ENCODE data around the gene CYB5R4.

The CYB5R4 gene

DNA sequence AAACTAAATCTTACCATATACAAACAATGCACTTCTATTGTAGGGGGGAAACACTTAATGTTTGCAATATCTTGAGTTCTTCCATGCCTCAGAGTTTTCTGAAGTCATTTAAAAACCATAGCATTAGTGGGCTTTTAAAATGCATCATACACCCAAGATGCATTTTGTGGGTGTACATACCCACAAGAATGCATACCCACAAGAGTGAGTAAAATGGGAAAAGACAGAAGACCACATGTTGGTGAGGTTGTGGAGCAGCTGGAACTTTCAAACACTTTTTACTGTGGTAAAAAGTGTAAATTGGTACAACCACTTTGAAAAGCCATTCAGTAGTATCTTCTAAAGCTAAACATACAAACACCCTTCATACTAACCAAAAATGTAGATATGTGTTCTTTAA is 57.5 kb downstream of the CYB5R4 start:
- H2AFZ ChIP-seq (ENCODE audit: insufficient read depth, low read length, poor library complexity): no peak overlapping the region
- no peak overlapping the region for H3K23ac ChIP-seq (ENCODE audit: low read length)
- H3K9ac ChIP-seq (ENCODE audit: low read length): no peak overlapping the region
- H3K4me3 ChIP-seq (ENCODE audit: low read depth, low read length): no peak overlapping the region
- H3K27me3 ChIP-seq (ENCODE audit: insufficient read depth, low read length): no peaks in the 10 kb centered on the region
- no peaks in the 10 kb centered on the region for H3K79me2 ChIP-seq (ENCODE audit: control insufficient read depth, insufficient read depth, low read length, poor library complexity)
- no peak overlapping the region for H2BK5ac ChIP-seq (ENCODE audit: low read depth, low read length, poor library complexity)
- H3K36me3 ChIP-seq (ENCODE audit: control insufficient read depth in 1 of 2, insufficient read depth in 2 of 2, low read length in 2 of 2): no peaks in the 10 kb centered on the region
- H3K18ac ChIP-seq (ENCODE audit: low read length): no peak overlapping the region
- no peak overlapping the region for H3K14ac ChIP-seq (ENCODE audit: low read length)
- H3K79me1 ChIP-seq (ENCODE audit: low read length): no peaks in the 10 kb centered on the region
- no peaks in the 10 kb centered on the region for H3K9me3 ChIP-seq (ENCODE audit: insufficient read depth, low read depth, low read length)
- H4K12ac ChIP-seq (ENCODE audit: low read depth, low read length): no peak overlapping the region
- no peak overlapping the region for H4K91ac ChIP-seq (ENCODE audit: low read depth, low read length)
- no peak for DNase-seq
- H3K27ac ChIP-seq (ENCODE audit: low read depth, low read length): no peak overlapping the region
- H2AK5ac ChIP-seq (ENCODE audit: low read length): no peak overlapping the region
- no peak overlapping the region for H3K4ac ChIP-seq (ENCODE audit: low read depth, low read length)
- H3K4me2 ChIP-seq (ENCODE audit: low read length): no peak overlapping the region
- H2BK12ac ChIP-seq (ENCODE audit: low read length): no peak overlapping the region
- H2BK120ac ChIP-seq (ENCODE audit: insufficient read depth, low read length, poor library complexity): no peak overlapping the region
- no peak overlapping the region for H4K8ac ChIP-seq (ENCODE audit: low read depth, low read length)
- H3K4me1 ChIP-seq (ENCODE audit: control insufficient read depth in 1 of 2, insufficient read depth in 2 of 2, low read length in 2 of 2): no peaks in the 10 kb centered on the region

DNA sequence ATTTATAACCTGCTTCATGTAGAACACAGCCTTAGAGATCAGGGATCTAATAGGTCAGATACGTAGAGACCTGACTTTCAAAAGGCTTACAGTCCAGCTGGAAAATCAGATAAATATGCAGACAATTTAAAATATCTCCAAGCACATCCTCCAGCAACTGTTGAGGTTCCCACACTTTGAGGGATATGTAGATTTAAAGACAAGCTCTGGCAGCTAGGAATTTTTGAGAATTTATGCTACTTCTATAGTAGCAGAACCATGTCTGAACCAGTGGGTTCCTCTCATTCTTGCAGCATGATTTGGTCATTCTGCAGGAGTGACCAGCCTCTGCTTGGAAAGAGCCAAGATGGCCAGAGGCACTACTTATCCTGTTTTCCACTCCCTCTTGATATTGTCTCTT is 60.5 kb downstream of the CYB5R4 start:
- no peaks in the 10 kb centered on the region for H3K4me1 ChIP-seq (ENCODE audit: control insufficient read depth in 1 of 2, insufficient read depth in 2 of 2, low read length in 2 of 2)
- H3K79me2 ChIP-seq (ENCODE audit: control insufficient read depth, insufficient read depth, low read length, poor library complexity): no peaks in the 10 kb centered on the region
- no peaks in the 10 kb centered on the region for H3K27me3 ChIP-seq (ENCODE audit: insufficient read depth, low read length)
- no peak overlapping the region for H3K4ac ChIP-seq (ENCODE audit: low read depth, low read length)
- no peak overlapping the region for H3K14ac ChIP-seq (ENCODE audit: low read length)
- no peaks in the 10 kb centered on the region for H3K36me3 ChIP-seq (ENCODE audit: control insufficient read depth in 1 of 2, insufficient read depth in 2 of 2, low read length in 2 of 2)
- H3K4me3 ChIP-seq (ENCODE audit: low read depth, low read length): no peak overlapping the region
- peak overlapping the region; percentile 14 for H3K27ac ChIP-seq (ENCODE audit: low read depth, low read length)
- H3K9ac ChIP-seq (ENCODE audit: low read length): no peak overlapping the region
- no peak overlapping the region for H3K18ac ChIP-seq (ENCODE audit: low read length)
- WGBS (ENCODE audit: extremely low coverage, insufficient coverage, insufficient read length): no CpG with 5 or more reads among the region's 1 CpG
- H3K23ac ChIP-seq (ENCODE audit: low read length): no peak overlapping the region
- H3K4me2 ChIP-seq (ENCODE audit: low read length): no peak overlapping the region
- no peak overlapping the region for H2AFZ ChIP-seq (ENCODE audit: insufficient read depth, low read length, poor library complexity)
- H2AK5ac ChIP-seq (ENCODE audit: low read length): no peak overlapping the region
- no peak overlapping the region for H4K91ac ChIP-seq (ENCODE audit: low read depth, low read length)
- no peaks in the 10 kb centered on the region for H3K9me3 ChIP-seq (ENCODE audit: insufficient read depth, low read depth, low read length)
- no peak overlapping the region for H2BK5ac ChIP-seq (ENCODE audit: low read depth, low read length, poor library complexity)
- H2BK120ac ChIP-seq (ENCODE audit: insufficient read depth, low read length, poor library complexity): no peak overlapping the region
- DNase-seq: peak; percentile 78 to 93
- no peaks in the 10 kb centered on the region for H3K79me1 ChIP-seq (ENCODE audit: low read length)
- H4K12ac ChIP-seq (ENCODE audit: low read depth, low read length): no peak overlapping the region
- H2BK12ac ChIP-seq (ENCODE audit: low read length): no peak overlapping the region
- no peak overlapping the region for H4K8ac ChIP-seq (ENCODE audit: low read depth, low read length)

DNA sequence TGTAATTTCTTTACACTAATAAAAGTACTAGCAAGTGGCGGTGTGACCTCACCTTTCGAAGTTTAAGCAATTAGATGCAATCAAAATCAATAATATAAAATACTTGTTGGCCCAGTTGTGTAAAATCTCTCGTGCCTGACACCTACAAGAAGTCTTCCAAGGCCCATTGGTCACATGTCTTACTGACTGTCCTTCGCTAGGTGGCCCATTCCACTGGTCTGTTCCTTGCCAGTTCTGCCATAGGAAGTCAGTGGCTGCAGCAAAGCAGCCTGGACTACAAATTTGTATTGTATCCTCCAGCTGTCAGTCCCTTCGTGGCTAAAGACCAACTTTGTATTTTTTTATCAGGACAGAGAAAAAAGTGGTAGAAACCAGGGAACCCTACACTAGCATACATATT is 61.8 kb downstream of the CYB5R4 start:
- Histone ChIP-seq H3K23ac (ENCODE audit: low read length) (no peak overlapping the region), H3K4ac (ENCODE audit: low read depth, low read length) (no peak overlapping the region), H2BK12ac (ENCODE audit: low read length) (no peak overlapping the region), H3K27me3 (ENCODE audit: insufficient read depth, low read length) (no peaks in the 10 kb centered on the region), H3K14ac (ENCODE audit: low read length) (no peak overlapping the region), H2AFZ (ENCODE audit: insufficient read depth, low read length, poor library complexity) (no peak overlapping the region), H4K8ac (ENCODE audit: low read depth, low read length) (no peak overlapping the region), H3K79me1 (ENCODE audit: low read length) (no peaks in the 10 kb centered on the region), H4K91ac (ENCODE audit: low read depth, low read length) (no peak overlapping the region), H2BK5ac (ENCODE audit: low read depth, low read length, poor library complexity) (no peak overlapping the region), H2BK120ac (ENCODE audit: insufficient read depth, low read length, poor library complexity) (no peak overlapping the region), H3K27ac (ENCODE audit: low read depth, low read length) (no peak overlapping the region), H3K36me3 (ENCODE audit: control insufficient read depth in 1 of 2, insufficient read depth in 2 of 2, low read length in 2 of 2) (no peaks in the 10 kb centered on the region), H3K18ac (ENCODE audit: low read length) (no peak overlapping the region), H3K4me1 (ENCODE audit: control insufficient read depth in 1 of 2, insufficient read depth in 2 of 2, low read length in 2 of 2) (no peaks in the 10 kb centered on the region), H3K9me3 (ENCODE audit: insufficient read depth, low read depth, low read length) (no peaks in the 10 kb centered on the region), H3K9ac (ENCODE audit: low read length) (no peak overlapping the region), H4K12ac (ENCODE audit: low read depth, low read length) (no peak overlapping the region), H2AK5ac (ENCODE audit: low read length) (no peak overlapping the region), H3K4me3 (ENCODE audit: low read depth, low read length) (no peak overlapping the region), H3K79me2 (ENCODE audit: control insufficient read depth, insufficient read depth, low read length, poor library complexity) (no peaks in the 10 kb centered on the region), H3K4me2 (ENCODE audit: low read length) (no peak overlapping the region)
- no CpG with 5 or more reads among the region's 5 CpGs for WGBS (ENCODE audit: extremely low coverage, insufficient coverage, insufficient read length)
- DNase-seq: no peak

DNA sequence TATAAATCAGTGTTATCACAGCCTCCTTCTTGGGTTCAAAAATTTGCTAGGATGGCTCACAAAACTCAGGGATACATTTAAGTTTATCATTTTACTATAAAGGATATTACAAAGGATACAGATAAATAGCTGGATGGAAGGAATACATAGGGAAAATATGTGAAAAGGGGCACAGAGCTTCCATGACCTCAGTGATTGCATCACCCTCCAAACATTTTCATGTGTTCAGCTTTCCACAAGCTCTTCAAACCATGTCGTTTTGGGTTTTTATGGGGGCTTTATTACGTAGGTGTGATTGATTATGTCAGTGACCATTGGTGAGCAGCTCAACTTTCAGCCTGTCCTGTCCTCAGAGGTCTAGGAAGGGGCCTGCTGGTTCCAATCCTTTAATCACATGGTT is 68.0 kb downstream of the CYB5R4 start:
- Histone ChIP-seq H3K14ac (ENCODE audit: low read length) (no peak overlapping the region), H3K27me3 (ENCODE audit: insufficient read depth, low read length) (no peaks in the 10 kb centered on the region), H2BK5ac (ENCODE audit: low read depth, low read length, poor library complexity) (no peak overlapping the region), H4K8ac (ENCODE audit: low read depth, low read length) (no peak overlapping the region), H4K12ac (ENCODE audit: low read depth, low read length) (no peak overlapping the region), H3K79me2 (ENCODE audit: control insufficient read depth, insufficient read depth, low read length, poor library complexity) (no peaks in the 10 kb centered on the region), H2AK5ac (ENCODE audit: low read length) (no peak overlapping the region), H2BK120ac (ENCODE audit: insufficient read depth, low read length, poor library complexity) (no peak overlapping the region), H3K79me1 (ENCODE audit: low read length) (no peaks in the 10 kb centered on the region), H3K4me2 (ENCODE audit: low read length) (no peak overlapping the region), H3K4me1 (ENCODE audit: control insufficient read depth in 1 of 2, insufficient read depth in 2 of 2, low read length in 2 of 2) (peaks cover 2 to 3% of the 10 kb centered on the region in 2 experiments), H3K4ac (ENCODE audit: low read depth, low read length) (no peak overlapping the region), H2AFZ (ENCODE audit: insufficient read depth, low read length, poor library complexity) (no peak overlapping the region), H3K18ac (ENCODE audit: low read length) (no peak overlapping the region), H3K27ac (ENCODE audit: low read depth, low read length) (no peak overlapping the region), H3K9me3 (ENCODE audit: insufficient read depth, low read depth, low read length) (no peaks in the 10 kb centered on the region), H3K36me3 (ENCODE audit: control insufficient read depth in 1 of 2, insufficient read depth in 2 of 2, low read length in 2 of 2) (no peaks in the 10 kb centered on the region), H3K9ac (ENCODE audit: low read length) (no peak overlapping the region), H4K91ac (ENCODE audit: low read depth, low read length) (no peak overlapping the region), H3K23ac (ENCODE audit: low read length) (no peak overlapping the region), H3K4me3 (ENCODE audit: low read depth, low read length) (no peak overlapping the region), H2BK12ac (ENCODE audit: low read length) (no peak overlapping the region)
- DNase-seq: no peak
- WGBS (ENCODE audit: extremely low coverage, insufficient coverage, insufficient read length): no CpG with 5 or more reads among the region's 2 CpGs
